Measurements from ENCODE around the gene SLC26A3. TPM values are rescaled to one million over a fixed set of nuclear protein-coding genes. Genes with fewer than 3 reads are reported as not detected.
"Not testable (repeated sequence)": the region's sequence is repeated elsewhere in the genome, so short reads cannot be mapped to it uniquely, and the experiment has no call there.

The SLC26A3 gene
- not detected for total RNA-seq

DNA sequence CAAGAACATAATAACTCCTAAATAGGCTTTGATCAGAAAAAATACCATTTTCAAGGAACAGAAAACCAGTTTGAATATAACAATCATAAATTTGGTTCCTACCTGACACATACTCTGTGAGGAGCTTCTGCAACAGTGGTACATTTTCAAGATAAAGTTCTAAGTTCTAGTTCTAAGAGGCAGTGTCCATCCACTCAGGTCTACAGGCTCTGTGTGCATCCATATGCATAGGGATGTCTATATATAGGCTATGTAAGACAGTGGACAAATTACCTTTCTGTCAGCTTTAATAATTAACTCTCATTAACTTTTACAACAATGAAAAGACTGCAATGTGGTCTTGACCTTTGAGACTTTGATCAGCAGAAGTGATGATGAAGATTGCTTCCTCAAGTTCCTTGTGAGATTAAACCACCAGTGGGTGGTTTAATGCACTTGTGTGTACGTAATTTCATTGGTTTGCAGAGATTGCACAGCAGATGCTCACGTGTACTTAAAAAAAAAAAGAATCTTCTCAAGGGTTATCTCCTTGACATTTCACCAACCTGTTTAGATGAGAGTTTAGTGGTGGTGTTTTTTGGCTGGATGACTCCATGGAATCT, at the start of gene SLC26A3:
Gene SLC26A3 (minus strand): TSS at position 215 of the 602 bp plus-strand sequence. CDS start 8,714 bp downstream, outside the sequence.
- ATAC-seq (no peak), DNase-seq (no peak)
- ChIA-PET POLR2A (no interaction called here), CTCF (no interaction called here)
- Mint-ChIP-seq H3K4me3 (no peak within 1 kb of the TSS), H3K27ac (no peak within 1 kb of the TSS), H3K27me3 (no peaks in the 10 kb centered on the region), H3K9me3 (ENCODE audit: low read depth) (no peaks in the 10 kb centered on the region), H3K4me1 (no peaks in the 10 kb centered on the region), H3K36me3 (ENCODE audit: low read depth) (no peaks in the 10 kb centered on the region)
- intact Hi-C loops (cut with DNase I, micrococcal nuclease): no loop called here

DNA sequence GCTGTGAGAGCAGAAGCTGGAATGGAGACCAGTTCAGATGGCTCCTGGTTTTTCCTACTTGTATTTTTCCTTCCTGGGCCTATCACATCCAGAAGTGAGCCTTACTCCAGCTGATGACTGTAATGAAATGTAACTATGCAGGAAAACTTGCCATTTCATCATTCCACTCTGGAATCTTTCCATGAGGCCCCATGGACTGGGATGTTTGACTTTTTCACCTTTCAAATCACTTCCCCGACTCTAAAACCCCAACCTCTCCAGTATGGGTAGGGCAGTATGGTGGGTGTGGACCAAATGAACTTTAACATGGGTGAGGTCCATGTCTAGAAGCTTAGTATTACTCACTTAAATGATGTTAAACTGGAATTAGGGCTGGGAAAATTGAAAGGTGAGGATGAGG, 47.6 kb upstream of the SLC26A3 start:
- Mint-ChIP-seq H3K4me3 (no peak overlapping the region), H3K4me1 (peaks cover 8% of the 10 kb centered on the region), H3K27me3 (no peaks in the 10 kb centered on the region), H3K36me3 (ENCODE audit: low read depth) (no peaks in the 10 kb centered on the region), H3K27ac (no peak overlapping the region), H3K9me3 (ENCODE audit: low read depth) (no peaks in the 10 kb centered on the region)
- ATAC-seq (no peak), DNase-seq (no peak)
- CTCF ChIA-PET: no interaction called here
- POLR2A ChIA-PET: no interaction called here
- intact Hi-C loops (cut with DNase I, micrococcal nuclease): no loop called here

DNA sequence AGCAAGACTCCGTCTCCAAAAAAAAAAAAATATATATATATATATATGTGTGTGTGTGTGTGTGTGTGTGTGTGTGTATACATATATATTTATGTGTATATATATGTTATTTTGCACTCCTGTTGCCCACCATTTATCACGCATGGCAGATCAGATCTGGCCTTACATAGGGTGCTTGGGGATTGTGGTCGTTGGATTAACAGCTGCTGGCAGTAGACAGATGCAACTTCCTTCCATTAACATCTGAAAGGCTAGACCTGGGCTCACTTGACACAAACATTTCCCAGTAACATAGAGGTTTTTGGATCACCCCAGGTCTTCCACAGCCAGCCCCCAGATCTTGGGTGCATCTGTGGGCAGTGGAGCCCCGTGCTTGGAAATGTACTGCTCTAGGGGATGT, 47.2 kb upstream of the SLC26A3 start:
- Mint-ChIP-seq H3K36me3 (ENCODE audit: low read depth) (no peaks in the 10 kb centered on the region), H3K4me3 (no peak overlapping the region), H3K9me3 (ENCODE audit: low read depth) (no peaks in the 10 kb centered on the region), H3K4me1 (peaks cover 5% of the 10 kb centered on the region), H3K27me3 (no peaks in the 10 kb centered on the region), H3K27ac (no peak overlapping the region)
- intact Hi-C loops (cut with DNase I, micrococcal nuclease): no loop called here
- ChIA-PET CTCF (no interaction called here), POLR2A (no interaction called here)
- ATAC-seq: no peak
- no peak for DNase-seq

DNA sequence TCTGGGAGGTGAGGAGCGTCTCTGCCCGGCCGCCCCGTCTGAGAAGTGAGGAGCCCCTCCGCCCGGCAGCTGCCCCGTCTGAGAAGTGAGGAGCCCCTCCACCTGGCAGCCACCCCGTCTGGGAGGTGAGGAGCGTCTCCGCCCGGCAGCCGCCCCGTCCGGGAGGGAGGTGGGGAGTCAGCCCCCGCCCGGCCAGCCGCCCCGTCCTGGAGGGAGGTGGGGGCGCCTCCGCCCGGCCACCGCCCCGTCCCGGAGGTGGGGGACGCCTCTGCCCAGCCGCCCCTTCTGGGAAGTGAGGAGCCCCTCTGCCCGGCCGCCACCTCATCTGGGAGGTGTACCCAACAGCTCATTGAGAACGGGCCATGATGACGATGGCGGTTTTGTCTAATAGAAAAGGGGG, 45.2 kb upstream of the SLC26A3 start:
- H3K4me1 Mint-ChIP-seq; DNase-seq; ATAC-seq; POLR2A ChIA-PET; H3K36me3 Mint-ChIP-seq (ENCODE audit: low read depth); H3K9me3 Mint-ChIP-seq (ENCODE audit: low read depth); intact Hi-C loops (cut with DNase I, micrococcal nuclease); H3K27ac Mint-ChIP-seq; H3K4me3 Mint-ChIP-seq; CTCF ChIA-PET; H3K27me3 Mint-ChIP-seq: not testable (repeated sequence)

DNA sequence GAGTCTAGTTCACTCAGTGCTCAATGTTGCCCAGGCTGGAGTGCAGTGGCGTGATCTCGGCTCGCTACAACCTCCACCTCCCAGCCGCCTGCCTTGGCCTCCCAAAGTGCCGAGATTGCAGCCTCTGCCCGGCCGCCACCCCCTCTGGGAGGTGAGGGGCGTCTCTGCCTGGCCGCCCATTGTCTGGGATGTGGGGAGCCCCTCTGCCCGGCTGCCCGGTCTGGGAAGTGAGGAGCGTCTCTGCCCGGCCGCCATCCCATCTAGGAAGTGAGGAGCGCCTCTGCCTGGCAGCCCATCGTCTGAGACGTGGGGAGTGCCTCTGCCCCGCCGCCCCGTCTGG, 44.8 kb upstream of the SLC26A3 start:
- POLR2A ChIA-PET; intact Hi-C loops (cut with DNase I, micrococcal nuclease); H3K9me3 Mint-ChIP-seq (ENCODE audit: low read depth); H3K4me1 Mint-ChIP-seq; ATAC-seq; DNase-seq; CTCF ChIA-PET; H3K36me3 Mint-ChIP-seq (ENCODE audit: low read depth); H3K4me3 Mint-ChIP-seq; H3K27me3 Mint-ChIP-seq; H3K27ac Mint-ChIP-seq: not testable (repeated sequence)

DNA sequence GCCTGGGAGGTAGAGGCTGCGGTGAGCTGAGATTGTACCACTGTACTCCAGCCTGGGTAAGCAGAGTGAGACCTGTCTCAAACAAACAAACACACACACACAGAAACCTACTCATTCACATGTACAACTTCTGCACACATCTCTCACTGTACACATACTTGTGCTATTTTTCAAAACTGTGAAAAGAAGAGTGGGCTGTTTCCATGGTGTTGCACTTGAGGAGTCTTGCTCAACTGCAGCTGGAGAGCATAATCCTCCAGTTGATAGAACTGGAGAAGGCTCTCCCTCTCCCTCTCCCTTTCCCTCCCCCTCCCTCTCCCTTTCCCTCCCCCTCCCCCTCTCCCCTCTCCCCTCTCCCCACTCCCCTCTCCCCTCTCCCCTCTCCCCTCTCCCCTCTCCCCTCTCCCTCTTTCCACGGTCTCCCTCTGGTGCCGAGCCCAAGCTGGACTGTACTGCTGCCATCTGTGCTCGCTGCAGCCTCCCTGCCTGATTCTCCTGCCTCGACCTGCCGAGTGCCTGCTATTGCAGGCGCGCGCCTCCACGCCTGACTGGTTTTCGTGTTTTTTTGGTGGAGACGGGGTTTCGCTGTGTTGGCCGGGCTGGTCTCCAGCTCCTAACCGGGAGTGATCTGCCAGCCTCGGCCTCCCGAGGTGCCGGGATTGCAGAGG, 44.3 kb upstream of the SLC26A3 start:
- Mint-ChIP-seq H3K27ac (no peak overlapping the region), H3K4me3 (no peak overlapping the region), H3K27me3 (no peaks in the 10 kb centered on the region), H3K36me3 (ENCODE audit: low read depth) (no peaks in the 10 kb centered on the region), H3K4me1 (no peaks in the 10 kb centered on the region), H3K9me3 (ENCODE audit: low read depth) (no peaks in the 10 kb centered on the region)
- intact Hi-C loops (cut with DNase I, micrococcal nuclease): no loop called here
- ChIA-PET POLR2A (no interaction called here), CTCF (no interaction called here)
- ATAC-seq: no peak
- DNase-seq: no peak

DNA sequence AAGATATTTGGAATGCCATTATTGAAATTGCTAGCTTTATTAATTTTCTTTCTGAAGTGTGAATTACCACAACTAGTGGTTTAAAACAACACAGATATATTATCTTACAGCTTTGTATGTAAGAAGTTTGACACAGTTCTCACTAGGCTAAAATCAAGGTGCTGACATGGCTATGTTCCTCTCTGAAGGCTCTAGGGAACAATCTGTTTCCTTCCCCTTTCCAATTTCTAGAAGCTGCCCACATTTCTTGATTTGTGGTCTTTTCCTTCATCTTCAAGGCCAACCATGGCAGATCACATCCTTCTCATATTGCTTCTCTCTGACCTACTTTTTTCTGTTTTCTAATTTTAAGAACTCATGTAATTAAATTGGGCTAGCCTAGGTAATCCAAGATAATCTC, 43.3 kb upstream of the SLC26A3 start:
- no peak overlapping the region for H3K4me3 Mint-ChIP-seq
- H3K36me3 Mint-ChIP-seq (ENCODE audit: low read depth): no peaks in the 10 kb centered on the region
- intact Hi-C loops (cut with DNase I, micrococcal nuclease): no loop called here
- ChIA-PET CTCF (interaction anchor here (0.6 to 1.3 kb wide), 5 partner anchors 9 to 987 kb away, joined by 3 to 6 read pairs (median 3); no protein-coding TSS in a partner anchor), POLR2A (no interaction called here)
- no peaks in the 10 kb centered on the region for H3K4me1 Mint-ChIP-seq
- no peak overlapping the region for H3K27ac Mint-ChIP-seq
- no peaks in the 10 kb centered on the region for H3K27me3 Mint-ChIP-seq
- ATAC-seq (no peak), DNase-seq (no peak)
- H3K9me3 Mint-ChIP-seq (ENCODE audit: low read depth): no peaks in the 10 kb centered on the region

DNA sequence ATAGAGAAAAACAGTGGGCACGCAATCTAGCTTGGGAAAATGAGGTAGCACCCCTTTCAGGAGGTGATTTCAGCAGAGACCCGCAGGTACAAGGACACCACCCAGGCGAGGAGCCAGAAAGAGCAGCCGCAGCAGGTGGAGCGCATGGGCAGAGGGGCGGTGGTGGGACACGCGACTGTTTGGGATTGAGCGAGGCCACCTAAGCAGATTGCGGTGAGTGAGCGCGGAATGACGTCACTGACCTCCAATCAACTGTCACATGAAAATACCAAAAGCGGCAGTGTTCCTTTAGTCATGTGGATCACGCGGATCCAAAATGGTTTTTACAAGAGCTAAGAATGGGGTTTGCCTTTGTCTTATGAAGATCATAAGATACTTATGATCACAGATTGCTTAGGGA, 40.2 kb upstream of the SLC26A3 start:
- Mint-ChIP-seq H3K4me3 (no peak overlapping the region), H3K27me3 (peaks cover 3% of the 10 kb centered on the region), H3K4me1 (no peaks in the 10 kb centered on the region), H3K9me3 (ENCODE audit: low read depth) (peaks cover 3% of the 10 kb centered on the region), H3K36me3 (ENCODE audit: low read depth) (no peaks in the 10 kb centered on the region), H3K27ac (no peak overlapping the region)
- CTCF ChIA-PET: interaction anchor here (0.6 to 1.3 kb wide), 2 partner anchors 32 kb away, joined by 3 read pairs; no protein-coding TSS in a partner anchor
- DNase-seq: no peak
- POLR2A ChIA-PET: no interaction called here
- no peak for ATAC-seq
- intact Hi-C loops (cut with DNase I, micrococcal nuclease): no loop called here

DNA sequence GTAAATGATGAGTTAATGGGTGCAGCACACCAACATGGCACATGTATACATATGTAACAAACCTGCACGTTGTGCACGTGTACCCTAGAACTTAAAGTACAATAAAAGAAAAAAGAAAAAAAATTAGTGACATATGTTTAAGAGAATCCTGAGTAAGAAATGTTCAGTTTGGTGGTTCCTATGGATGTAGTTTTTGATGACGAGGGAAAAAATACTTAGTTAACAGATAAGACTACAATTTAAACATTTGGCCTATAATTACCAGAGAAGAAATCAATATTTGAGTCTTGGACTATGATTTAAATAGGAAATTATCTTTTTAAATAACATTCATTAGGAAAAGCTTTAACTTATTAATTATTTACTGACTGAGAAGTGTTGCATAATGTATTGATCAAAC, 39.2 kb upstream of the SLC26A3 start:
- H3K36me3 Mint-ChIP-seq (ENCODE audit: low read depth): no peaks in the 10 kb centered on the region
- no peaks in the 10 kb centered on the region for H3K4me1 Mint-ChIP-seq
- H3K9me3 Mint-ChIP-seq (ENCODE audit: low read depth): peaks cover 3% of the 10 kb centered on the region
- no peak overlapping the region for H3K27ac Mint-ChIP-seq
- peaks cover 3% of the 10 kb centered on the region for H3K27me3 Mint-ChIP-seq
- ChIA-PET CTCF (no interaction called here), POLR2A (no interaction called here)
- intact Hi-C loops (cut with DNase I, micrococcal nuclease): no loop called here
- H3K4me3 Mint-ChIP-seq: no peak overlapping the region
- DNase-seq (no peak), ATAC-seq (no peak)

DNA sequence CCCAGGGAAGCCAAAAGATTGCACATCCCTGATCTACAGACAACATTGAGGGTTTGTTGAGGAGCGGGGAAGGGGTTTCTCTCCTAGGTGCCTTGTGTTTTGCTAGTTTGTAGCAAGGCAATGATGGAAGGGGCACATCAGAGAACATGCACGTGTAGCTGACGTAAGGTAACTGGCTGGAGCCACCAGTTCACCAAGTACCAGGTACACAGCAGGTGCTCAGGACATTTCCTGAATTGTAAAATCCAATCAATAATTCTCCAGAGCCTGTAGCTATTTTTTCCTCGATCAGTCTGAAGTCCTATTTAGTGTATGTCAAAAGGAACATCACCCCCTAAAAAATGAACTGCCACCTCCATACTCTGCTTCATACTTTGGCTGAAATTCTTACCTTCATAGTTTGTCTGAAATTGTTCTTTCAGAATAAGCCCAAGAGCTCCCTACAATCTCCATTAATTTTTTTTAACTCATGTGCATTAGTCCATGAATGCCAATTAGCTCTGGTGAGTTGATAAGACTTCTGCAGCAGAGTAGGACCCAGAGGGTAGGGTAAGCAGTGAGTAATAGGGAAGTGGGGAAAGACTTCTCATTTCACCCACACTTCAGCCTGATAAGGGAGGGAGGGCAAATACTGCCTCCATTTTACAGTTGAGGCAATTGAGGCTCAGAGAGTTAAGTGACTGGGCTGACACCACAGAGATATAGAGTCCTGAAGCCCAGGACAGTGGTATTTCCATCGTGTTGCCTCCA, 36.0 kb upstream of the SLC26A3 start:
- ChIA-PET POLR2A (no interaction called here), CTCF (interaction anchor here (0.6 to 1.2 kb wide), 2 partner anchors 30 to 342 kb away, joined by 3 read pairs; no protein-coding TSS in a partner anchor)
- Mint-ChIP-seq H3K4me3 (no peak overlapping the region), H3K27ac (no peak overlapping the region), H3K9me3 (ENCODE audit: low read depth) (peaks cover 3% of the 10 kb centered on the region), H3K27me3 (peaks cover 3% of the 10 kb centered on the region), H3K4me1 (no peaks in the 10 kb centered on the region), H3K36me3 (ENCODE audit: low read depth) (no peaks in the 10 kb centered on the region)
- DNase-seq (no peak), ATAC-seq (no peak)
- intact Hi-C loops (cut with DNase I, micrococcal nuclease): no loop called here

DNA sequence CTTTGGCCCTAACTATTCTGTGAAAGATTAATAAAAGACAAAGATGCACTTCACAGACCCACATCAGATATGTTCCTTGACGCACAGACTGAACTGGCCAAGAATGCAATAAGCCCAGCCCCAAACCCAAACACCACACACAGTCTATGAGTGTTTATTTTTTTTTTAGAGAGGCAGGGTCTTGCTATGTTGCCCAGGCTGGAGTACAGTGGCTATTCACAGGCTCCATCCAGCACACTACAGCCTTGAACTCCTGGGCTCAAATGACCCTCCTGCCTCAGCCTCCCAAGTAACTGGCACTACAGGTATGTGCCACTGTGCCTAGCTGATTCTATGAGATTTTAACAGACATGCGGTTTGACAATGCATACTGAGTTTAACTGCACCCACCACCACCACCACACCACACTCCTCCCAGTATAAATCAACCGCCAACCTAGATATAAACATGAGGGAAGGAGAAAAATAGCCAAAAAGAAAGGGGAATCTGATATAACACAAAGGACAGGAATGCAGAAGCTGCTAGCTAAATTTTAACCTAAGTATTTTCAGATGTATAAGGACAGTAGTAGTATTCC, 35.1 kb upstream of the SLC26A3 start:
- DNase-seq (no peak), ATAC-seq (no peak)
- CTCF ChIA-PET: interaction anchor here (0.6 kb wide), 1 partner anchor 343 kb away, joined by 3 read pairs; no protein-coding TSS in a partner anchor
- POLR2A ChIA-PET: no interaction called here
- peaks cover 3% of the 10 kb centered on the region for H3K9me3 Mint-ChIP-seq (ENCODE audit: low read depth)
- no peak overlapping the region for H3K4me3 Mint-ChIP-seq
- no peak overlapping the region for H3K27ac Mint-ChIP-seq
- no peaks in the 10 kb centered on the region for H3K36me3 Mint-ChIP-seq (ENCODE audit: low read depth)
- peaks cover 3% of the 10 kb centered on the region for H3K27me3 Mint-ChIP-seq
- no peaks in the 10 kb centered on the region for H3K4me1 Mint-ChIP-seq
- intact Hi-C loops (cut with DNase I, micrococcal nuclease): no loop called here

DNA sequence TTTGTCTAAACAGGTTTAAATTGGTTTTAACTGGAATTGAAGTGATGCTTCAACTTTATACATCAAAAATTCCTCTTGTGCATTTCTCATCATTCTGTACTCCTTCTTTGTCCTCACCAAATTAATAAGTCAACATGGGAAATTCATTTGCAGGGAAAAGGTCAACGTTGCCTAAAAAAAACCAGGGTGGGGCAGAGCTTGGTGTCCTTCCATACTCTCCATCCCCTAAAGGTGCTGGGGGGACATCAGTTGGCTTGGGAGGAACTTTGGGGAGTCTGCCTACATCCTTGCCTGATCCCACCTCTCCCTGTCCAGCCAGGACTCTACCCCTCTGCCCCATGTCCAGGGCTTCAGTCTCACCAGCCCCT, 34.1 kb upstream of the SLC26A3 start:
- ChIA-PET CTCF (interaction anchor here (0.7 kb wide), 1 partner anchor 546 kb away, joined by 4 read pairs; no protein-coding TSS in a partner anchor), POLR2A (no interaction called here)
- DNase-seq (no peak), ATAC-seq (no peak)
- no peak overlapping the region for H3K27ac Mint-ChIP-seq
- no peaks in the 10 kb centered on the region for H3K36me3 Mint-ChIP-seq (ENCODE audit: low read depth)
- H3K4me1 Mint-ChIP-seq: no peaks in the 10 kb centered on the region
- H3K9me3 Mint-ChIP-seq (ENCODE audit: low read depth): peaks cover 3% of the 10 kb centered on the region
- H3K27me3 Mint-ChIP-seq: peaks cover 3% of the 10 kb centered on the region
- intact Hi-C loops (cut with DNase I, micrococcal nuclease): no loop called here
- no peak overlapping the region for H3K4me3 Mint-ChIP-seq
